Measurements from ENCODE around the gene SIGLEC7. TPM values are rescaled to one million over a fixed set of nuclear protein-coding genes. Genes with fewer than 3 reads are reported as not detected.

Gene SIGLEC7
- polyA plus RNA-seq, 1 donor from 2014 or later = not detected

DNA sequence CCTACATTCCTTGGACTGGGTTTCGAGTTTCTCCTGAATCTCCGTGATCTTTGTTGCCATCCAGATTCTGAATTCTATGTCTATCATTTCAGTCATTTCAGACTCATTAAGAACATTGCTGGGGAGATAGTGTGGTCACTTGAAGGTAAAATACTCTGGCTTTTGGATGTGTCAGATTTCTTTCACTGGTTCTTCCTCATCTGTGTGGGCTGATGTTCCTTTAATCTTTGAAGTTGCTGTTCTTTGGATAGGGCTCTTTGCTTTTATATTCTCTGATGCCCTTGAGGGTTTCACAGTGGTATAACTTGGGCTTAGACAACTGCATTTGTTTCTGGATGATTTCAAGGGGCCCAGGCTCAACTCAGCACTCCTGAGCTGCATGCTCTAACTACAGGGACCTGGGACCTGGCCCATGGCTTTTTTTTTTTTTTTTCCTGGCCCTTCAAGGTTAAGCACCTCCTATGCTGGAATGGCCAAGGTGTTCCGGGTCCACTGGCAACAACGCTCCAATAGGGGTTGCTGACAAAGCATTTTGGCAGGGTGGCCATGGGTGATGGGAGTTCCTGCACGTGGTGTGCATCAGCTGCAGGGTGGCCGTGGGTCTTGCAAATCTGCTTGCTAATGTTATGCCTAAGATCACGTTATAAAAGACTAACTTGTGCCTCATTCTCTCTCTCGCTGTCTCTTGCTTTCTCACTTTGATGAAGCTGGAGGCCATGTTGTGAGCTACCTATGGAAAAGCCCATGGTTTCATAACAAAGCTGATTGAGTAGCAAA, 5.9 kb upstream of the SIGLEC7 start:
- H3K36me3 ChIP-seq (ENCODE audit: insufficient read depth, low read length) = no peaks in the 10 kb centered on the region
- no peaks in the 10 kb centered on the region for H3K9me3 ChIP-seq (ENCODE audit: low read length)
- H3K27me3 ChIP-seq (ENCODE audit: insufficient read depth, low read depth, low read length) = no peaks in the 10 kb centered on the region
- TF ChIP-seq, protein P1, sequence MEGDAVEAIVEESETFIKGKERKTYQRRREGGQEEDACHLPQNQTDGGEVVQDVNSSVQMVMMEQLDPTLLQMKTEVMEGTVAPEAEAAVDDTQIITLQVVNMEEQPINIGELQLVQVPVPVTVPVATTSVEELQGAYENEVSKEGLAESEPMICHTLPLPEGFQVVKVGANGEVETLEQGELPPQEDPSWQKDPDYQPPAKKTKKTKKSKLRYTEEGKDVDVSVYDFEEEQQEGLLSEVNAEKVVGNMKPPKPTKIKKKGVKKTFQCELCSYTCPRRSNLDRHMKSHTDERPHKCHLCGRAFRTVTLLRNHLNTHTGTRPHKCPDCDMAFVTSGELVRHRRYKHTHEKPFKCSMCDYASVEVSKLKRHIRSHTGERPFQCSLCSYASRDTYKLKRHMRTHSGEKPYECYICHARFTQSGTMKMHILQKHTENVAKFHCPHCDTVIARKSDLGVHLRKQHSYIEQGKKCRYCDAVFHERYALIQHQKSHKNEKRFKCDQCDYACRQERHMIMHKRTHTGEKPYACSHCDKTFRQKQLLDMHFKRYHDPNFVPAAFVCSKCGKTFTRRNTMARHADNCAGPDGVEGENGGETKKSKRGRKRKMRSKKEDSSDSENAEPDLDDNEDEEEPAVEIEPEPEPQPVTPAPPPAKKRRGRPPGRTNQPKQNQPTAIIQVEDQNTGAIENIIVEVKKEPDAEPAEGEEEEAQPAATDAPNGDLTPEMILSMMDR (IDR thresholded peaks at IDR 0.05; ENCODE audit: poor library complexity, severe bottlenecking) = no peak
- TF ChIP-seq TAF1 (IDR thresholded peaks at IDR 0.05; ENCODE audit: low read depth) (no peak), EZH2 (IDR thresholded peaks at IDR 0.05; ENCODE audit: borderline replicate concordance, insufficient read depth, low read length, poor library complexity, severe bottlenecking) (no peak), MXI1 (conservative IDR thresholded peaks at IDR 0.05; ENCODE audit: poor library complexity, severe bottlenecking) (no peak), POLR2AphosphoS5 (IDR thresholded peaks at IDR 0.05) (no peak), EP300 (conservative IDR thresholded peaks at IDR 0.05; ENCODE audit: poor library complexity, severe bottlenecking) (no peak), RAD21 (conservative IDR thresholded peaks at IDR 0.05) (no peak), SMC3 (conservative IDR thresholded peaks at IDR 0.05; ENCODE audit: poor library complexity) (no peak)
- TF ChIP-seq, protein P2, sequence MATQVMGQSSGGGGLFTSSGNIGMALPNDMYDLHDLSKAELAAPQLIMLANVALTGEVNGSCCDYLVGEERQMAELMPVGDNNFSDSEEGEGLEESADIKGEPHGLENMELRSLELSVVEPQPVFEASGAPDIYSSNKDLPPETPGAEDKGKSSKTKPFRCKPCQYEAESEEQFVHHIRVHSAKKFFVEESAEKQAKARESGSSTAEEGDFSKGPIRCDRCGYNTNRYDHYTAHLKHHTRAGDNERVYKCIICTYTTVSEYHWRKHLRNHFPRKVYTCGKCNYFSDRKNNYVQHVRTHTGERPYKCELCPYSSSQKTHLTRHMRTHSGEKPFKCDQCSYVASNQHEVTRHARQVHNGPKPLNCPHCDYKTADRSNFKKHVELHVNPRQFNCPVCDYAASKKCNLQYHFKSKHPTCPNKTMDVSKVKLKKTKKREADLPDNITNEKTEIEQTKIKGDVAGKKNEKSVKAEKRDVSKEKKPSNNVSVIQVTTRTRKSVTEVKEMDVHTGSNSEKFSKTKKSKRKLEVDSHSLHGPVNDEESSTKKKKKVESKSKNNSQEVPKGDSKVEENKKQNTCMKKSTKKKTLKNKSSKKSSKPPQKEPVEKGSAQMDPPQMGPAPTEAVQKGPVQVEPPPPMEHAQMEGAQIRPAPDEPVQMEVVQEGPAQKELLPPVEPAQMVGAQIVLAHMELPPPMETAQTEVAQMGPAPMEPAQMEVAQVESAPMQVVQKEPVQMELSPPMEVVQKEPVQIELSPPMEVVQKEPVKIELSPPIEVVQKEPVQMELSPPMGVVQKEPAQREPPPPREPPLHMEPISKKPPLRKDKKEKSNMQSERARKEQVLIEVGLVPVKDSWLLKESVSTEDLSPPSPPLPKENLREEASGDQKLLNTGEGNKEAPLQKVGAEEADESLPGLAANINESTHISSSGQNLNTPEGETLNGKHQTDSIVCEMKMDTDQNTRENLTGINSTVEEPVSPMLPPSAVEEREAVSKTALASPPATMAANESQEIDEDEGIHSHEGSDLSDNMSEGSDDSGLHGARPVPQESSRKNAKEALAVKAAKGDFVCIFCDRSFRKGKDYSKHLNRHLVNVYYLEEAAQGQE (IDR thresholded peaks at IDR 0.05; ENCODE audit: borderline replicate concordance) = no peak
- no peaks in the 10 kb centered on the region for H4K20me1 ChIP-seq (ENCODE audit: insufficient read depth)
- no peaks in the 10 kb centered on the region for H3K79me2 ChIP-seq (replicated peaks; ENCODE audit: insufficient read depth, low read length)
- no peak overlapping the region for H3K9ac ChIP-seq (ENCODE audit: low read length)
- no peak overlapping the region for H3K4me2 ChIP-seq (ENCODE audit: low read length)
- H3K27ac ChIP-seq (ENCODE audit: low read length) = no peak overlapping the region
- no peak overlapping the region for H3K4me3 ChIP-seq (ENCODE audit: low read length)
- H2AFZ ChIP-seq (ENCODE audit: low read depth, low read length) = no peak overlapping the region
- no peaks in the 10 kb centered on the region for H3K9me2 ChIP-seq (ENCODE audit: insufficient read depth, low read length)
- no peaks in the 10 kb centered on the region for H3F3A ChIP-seq (ENCODE audit: insufficient read depth, low read length, poor library complexity, severe bottlenecking)

DNA sequence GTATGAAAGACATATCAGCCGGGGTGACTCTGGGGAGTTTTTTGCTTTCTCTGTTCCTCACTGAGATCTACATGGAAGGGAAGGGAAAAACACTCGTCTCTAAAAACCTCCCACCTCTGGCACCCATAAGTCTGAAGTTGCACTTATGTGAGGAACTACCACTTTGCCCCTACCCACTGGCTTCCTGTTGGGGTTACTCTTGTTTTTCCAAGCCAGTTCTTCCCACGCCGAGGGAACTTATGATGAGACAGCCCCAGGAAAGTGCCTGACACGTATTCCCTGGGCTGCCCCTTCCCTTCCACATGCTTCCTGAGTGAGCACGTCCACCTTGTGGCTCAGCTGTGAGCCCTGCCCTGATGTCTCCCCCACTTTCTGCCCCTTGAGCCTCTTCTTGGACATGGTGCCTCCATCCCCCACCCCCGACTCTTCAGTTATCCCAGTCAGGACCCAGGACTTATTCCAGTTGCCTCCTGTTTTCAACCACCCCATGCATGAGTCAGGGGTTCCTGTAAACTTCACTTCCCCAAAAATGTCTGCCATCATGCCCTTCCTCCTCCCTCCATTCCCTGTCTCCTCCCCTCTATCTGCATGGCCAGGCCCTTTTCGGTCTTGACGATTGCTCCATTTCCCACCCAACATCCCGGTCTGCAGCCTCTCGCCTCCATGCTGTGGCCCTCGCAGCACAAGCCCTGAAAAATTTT, 5.1 kb upstream of the SIGLEC7 start:
- H4K20me1 ChIP-seq (ENCODE audit: insufficient read depth) = no peaks in the 10 kb centered on the region
- TF ChIP-seq MXI1 (conservative IDR thresholded peaks at IDR 0.05; ENCODE audit: poor library complexity, severe bottlenecking) = no peak
- no peak for TF ChIP-seq POLR2AphosphoS5 (IDR thresholded peaks at IDR 0.05)
- TF ChIP-seq RAD21 (conservative IDR thresholded peaks at IDR 0.05) = no peak
- no peak for TF ChIP-seq TAF1 (IDR thresholded peaks at IDR 0.05; ENCODE audit: low read depth)
- TF ChIP-seq EZH2 (IDR thresholded peaks at IDR 0.05; ENCODE audit: borderline replicate concordance, insufficient read depth, low read length, poor library complexity, severe bottlenecking) = no peak
- TF ChIP-seq, protein P2 (IDR thresholded peaks at IDR 0.05; ENCODE audit: borderline replicate concordance) = no peak
- TF ChIP-seq EP300 (conservative IDR thresholded peaks at IDR 0.05; ENCODE audit: poor library complexity, severe bottlenecking) = no peak
- TF ChIP-seq SMC3 (conservative IDR thresholded peaks at IDR 0.05; ENCODE audit: poor library complexity) = no peak
- no peaks in the 10 kb centered on the region for H3K9me3 ChIP-seq (ENCODE audit: low read length)
- no peaks in the 10 kb centered on the region for H3F3A ChIP-seq (ENCODE audit: insufficient read depth, low read length, poor library complexity, severe bottlenecking)
- H3K27ac ChIP-seq (ENCODE audit: low read length) = no peak overlapping the region
- no peak overlapping the region for H3K4me2 ChIP-seq (ENCODE audit: low read length)
- no peaks in the 10 kb centered on the region for H3K36me3 ChIP-seq (ENCODE audit: insufficient read depth, low read length)
- no peak overlapping the region for H2AFZ ChIP-seq (ENCODE audit: low read depth, low read length)
- H3K27me3 ChIP-seq (ENCODE audit: insufficient read depth, low read depth, low read length) = no peaks in the 10 kb centered on the region
- H3K9me2 ChIP-seq (ENCODE audit: insufficient read depth, low read length) = no peaks in the 10 kb centered on the region
- no peak overlapping the region for H3K4me3 ChIP-seq (ENCODE audit: low read length)
- H3K79me2 ChIP-seq (replicated peaks; ENCODE audit: insufficient read depth, low read length) = no peaks in the 10 kb centered on the region
- H3K9ac ChIP-seq (ENCODE audit: low read length) = no peak overlapping the region

Measured in neural cell (in vitro differentiated cells).